Hematopoietic multipotent progenitor cell treated with erythropoietin and hydrocortisone succinate and interleukin-3 and kit ligand, for 6 days (in vitro differentiated cells): Measurements from ENCODE around the gene CLCNKA.

Experiments used
- DNase-seq: peaks from one replicate; pipeline ENCODE4 v3.0.0-alpha.2; 2015

CLCNKA gene

GRCh38 chr1:16066245-16066644, 44.4 kb downstream of the CLCNKA start:
- DNase-seq: no peak

GRCh38 chr1:16067127-16067768, 45.4 kb downstream of the CLCNKA start:
- no peak for DNase-seq

- no peak for DNase-seq
These were observed 46.1 kb downstream of the CLCNKA start for GRCh38 chr1:16067933-16068332.

- DNase-seq: no peak
These were observed 46.8 kb downstream of the CLCNKA start for GRCh38 chr1:16068356-16069270.

- DNase-seq: no peak
These were observed 49.0 kb downstream of the CLCNKA start for GRCh38 chr1:16070640-16071355.

GRCh38 chr1:16071614-16072013, 49.8 kb downstream of the CLCNKA start:
- no peak for DNase-seq

- DNase-seq: no peak
These were observed 50.3 kb downstream of the CLCNKA start for GRCh38 chr1:16072095-16072494.

GRCh38 chr1:16072616-16073484, 51.0 kb downstream of the CLCNKA start:
- no peak for DNase-seq

GRCh38 chr1:16073490-16074119, 51.8 kb downstream of the CLCNKA start, which contains the start of gene FAM131C:
Gene FAM131C, minus strand, starts transcription at chr1:16073651. Its CDS starts 209 bp downstream, at chr1:16073442.
- peak; percentile 35 for DNase-seq

- no peak for DNase-seq
These were observed 52.4 kb downstream of the CLCNKA start for GRCh38 chr1:16074217-16074616.

GRCh38 chr1:16075337-16076030, 53.6 kb downstream of the CLCNKA start:
- no peak for DNase-seq

GRCh38 chr1:16076031-16076864, 54.4 kb downstream of the CLCNKA start:
- DNase-seq: no peak

- DNase-seq: no peak
These were observed 55.0 kb downstream of the CLCNKA start for GRCh38 chr1:16076865-16077238.

- DNase-seq: no peak
These were observed 55.8 kb downstream of the CLCNKA start for GRCh38 chr1:16077406-16078245.

GRCh38 chr1:16078925-16079656, 57.3 kb downstream of the CLCNKA start:
- peak; percentile 83 for DNase-seq

- DNase-seq: no peak
These were observed 58.8 kb downstream of the CLCNKA start for GRCh38 chr1:16080422-16081150.

GRCh38 chr1:16081636-16082035, 59.8 kb downstream of the CLCNKA start:
- DNase-seq: no peak
